ENCODE results near the gene RGPD8.

- no peak for TF ChIP-seq POLR2A (IDR thresholded peaks at IDR 0.05)
- TF ChIP-seq, protein P1, sequence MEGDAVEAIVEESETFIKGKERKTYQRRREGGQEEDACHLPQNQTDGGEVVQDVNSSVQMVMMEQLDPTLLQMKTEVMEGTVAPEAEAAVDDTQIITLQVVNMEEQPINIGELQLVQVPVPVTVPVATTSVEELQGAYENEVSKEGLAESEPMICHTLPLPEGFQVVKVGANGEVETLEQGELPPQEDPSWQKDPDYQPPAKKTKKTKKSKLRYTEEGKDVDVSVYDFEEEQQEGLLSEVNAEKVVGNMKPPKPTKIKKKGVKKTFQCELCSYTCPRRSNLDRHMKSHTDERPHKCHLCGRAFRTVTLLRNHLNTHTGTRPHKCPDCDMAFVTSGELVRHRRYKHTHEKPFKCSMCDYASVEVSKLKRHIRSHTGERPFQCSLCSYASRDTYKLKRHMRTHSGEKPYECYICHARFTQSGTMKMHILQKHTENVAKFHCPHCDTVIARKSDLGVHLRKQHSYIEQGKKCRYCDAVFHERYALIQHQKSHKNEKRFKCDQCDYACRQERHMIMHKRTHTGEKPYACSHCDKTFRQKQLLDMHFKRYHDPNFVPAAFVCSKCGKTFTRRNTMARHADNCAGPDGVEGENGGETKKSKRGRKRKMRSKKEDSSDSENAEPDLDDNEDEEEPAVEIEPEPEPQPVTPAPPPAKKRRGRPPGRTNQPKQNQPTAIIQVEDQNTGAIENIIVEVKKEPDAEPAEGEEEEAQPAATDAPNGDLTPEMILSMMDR (IDR thresholded peaks at IDR 0.05 in 4 of 5, conservative IDR thresholded peaks at IDR 0.05 in 1 of 5): no peak
Measured at GRCh38 chr2:112340475-112341267, 92.8 kb downstream of the RGPD8 start.
